ENCODE measurements around the gene LIMCH1.

The LIMCH1 gene

DNA sequence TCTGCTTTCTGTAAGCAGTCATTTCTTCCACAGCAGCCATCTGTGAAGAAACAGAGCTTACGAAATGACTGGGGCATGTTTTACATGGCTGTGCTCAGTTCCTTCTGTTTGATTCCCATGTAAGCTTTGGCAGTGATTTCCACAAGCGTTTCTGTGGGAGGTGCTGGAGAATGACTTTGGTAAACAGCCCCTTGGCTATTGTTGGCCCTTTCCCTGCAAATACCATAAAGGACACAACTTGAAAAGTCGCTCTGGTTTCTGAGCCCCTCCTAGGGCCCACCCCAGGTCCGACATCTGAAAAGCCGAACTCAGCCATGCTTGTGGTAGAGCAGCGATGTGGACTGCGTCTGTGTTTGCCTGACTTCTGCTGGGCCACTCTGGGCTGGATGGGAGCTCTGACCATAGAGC lies 3.7 kb downstream of the LIMCH1 start:
- Mint-ChIP-seq H3K4me1 (ENCODE audit: low read depth) (no peaks in the 10 kb centered on the region), H3K9me3 (ENCODE audit: low read depth) (no peaks in the 10 kb centered on the region), H3K36me3 (no peaks in the 10 kb centered on the region)

DNA sequence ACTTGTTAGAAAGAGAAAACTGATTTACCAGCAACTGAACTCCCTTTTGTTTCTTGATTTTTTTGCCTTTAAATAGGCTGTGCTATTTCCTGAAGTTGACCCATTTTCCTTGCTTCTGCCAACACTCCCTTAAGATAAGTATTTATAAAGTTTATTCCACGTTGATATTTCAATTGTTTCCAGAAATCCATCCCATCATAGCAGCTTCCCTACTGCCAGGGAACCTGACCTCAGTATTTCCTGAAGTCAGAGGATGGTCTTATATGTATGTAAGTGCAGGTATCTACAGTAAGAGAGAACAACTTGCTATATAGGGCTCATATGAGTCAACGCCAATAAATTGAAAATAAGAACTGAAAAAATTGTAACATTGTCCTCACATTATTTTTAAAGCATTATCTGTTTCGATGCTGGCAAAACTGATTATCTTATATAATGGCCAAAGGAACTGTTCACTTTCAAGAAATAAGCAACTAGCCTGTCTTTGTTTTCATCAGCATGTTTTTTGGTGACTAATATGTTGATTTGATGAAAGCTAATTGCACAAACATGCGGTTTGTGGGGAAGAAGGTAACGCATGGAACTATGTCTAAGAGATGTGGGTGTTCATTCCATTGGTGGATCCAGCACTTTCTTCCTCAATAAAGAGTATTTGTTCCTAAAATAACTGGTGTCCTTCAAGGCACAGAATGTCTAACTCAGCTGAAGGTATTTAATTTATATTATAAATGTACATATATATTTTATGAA lies 4.7 kb downstream of the LIMCH1 start:
- Mint-ChIP-seq H3K9me3 (ENCODE audit: low read depth) (no peaks in the 10 kb centered on the region), H3K36me3 (no peaks in the 10 kb centered on the region), H3K27ac (no peak overlapping the region), H3K4me3 (no peak overlapping the region), H3K4me1 (ENCODE audit: low read depth) (no peaks in the 10 kb centered on the region), H3K27me3 (no peaks in the 10 kb centered on the region)

More for the DNA sequence above, 3.7 kb downstream of the LIMCH1 start:
- Mint-ChIP-seq H3K27me3 (no peaks in the 10 kb centered on the region), H3K4me3 (no peak overlapping the region), H3K27ac (no peak overlapping the region)

DNA sequence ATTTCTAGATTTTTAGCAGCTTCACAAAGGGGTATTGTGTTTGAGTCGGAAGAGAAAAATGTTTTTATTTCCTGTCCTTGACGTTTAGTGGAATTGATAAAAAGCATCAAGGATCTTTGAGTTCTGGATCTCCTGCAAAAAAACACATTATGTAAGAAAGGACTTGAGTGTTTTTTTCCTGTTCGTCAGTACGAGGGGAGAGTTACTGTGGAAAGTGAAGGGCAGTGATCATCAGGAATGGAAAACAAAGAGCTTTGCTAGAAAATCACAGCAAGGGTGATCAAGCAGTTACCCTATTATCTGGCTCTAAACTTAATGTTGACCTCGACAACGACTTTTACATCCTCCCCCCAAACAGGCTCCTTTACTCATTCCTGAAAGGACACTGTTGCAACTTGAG lies 7.3 kb downstream of the LIMCH1 start:
- H3K4me1 Mint-ChIP-seq (ENCODE audit: low read depth), result no peaks in the 10 kb centered on the region
- H3K4me3 Mint-ChIP-seq, result no peak overlapping the region
- H3K27ac Mint-ChIP-seq, result no peak overlapping the region
- H3K9me3 Mint-ChIP-seq (ENCODE audit: low read depth), result no peaks in the 10 kb centered on the region
- H3K36me3 Mint-ChIP-seq, result no peaks in the 10 kb centered on the region
- H3K27me3 Mint-ChIP-seq, result no peaks in the 10 kb centered on the region

DNA sequence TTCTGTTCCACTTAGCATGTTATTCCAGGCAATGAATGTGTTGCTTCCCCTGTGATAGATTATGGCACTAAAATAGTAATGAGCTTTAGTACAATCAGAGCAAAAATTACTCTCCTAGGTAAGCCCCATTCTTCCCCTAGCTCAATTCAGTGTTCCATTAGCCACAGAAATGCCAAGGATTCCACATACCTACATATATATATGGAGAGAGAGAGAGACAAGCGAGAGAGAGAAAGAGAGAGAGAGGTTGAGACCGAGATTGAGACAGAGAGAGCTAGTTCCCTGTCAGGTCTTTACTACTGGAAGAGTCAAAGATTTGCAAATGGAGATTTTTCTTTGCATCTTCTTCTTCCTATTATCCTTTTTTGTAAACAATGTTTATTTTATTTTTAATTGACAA lies 8.7 kb downstream of the LIMCH1 start:
- Mint-ChIP-seq H3K27ac (no peak overlapping the region), H3K9me3 (ENCODE audit: low read depth) (no peaks in the 10 kb centered on the region), H3K36me3 (no peaks in the 10 kb centered on the region), H3K4me3 (no peak overlapping the region), H3K27me3 (no peaks in the 10 kb centered on the region), H3K4me1 (ENCODE audit: low read depth) (no peaks in the 10 kb centered on the region)

DNA sequence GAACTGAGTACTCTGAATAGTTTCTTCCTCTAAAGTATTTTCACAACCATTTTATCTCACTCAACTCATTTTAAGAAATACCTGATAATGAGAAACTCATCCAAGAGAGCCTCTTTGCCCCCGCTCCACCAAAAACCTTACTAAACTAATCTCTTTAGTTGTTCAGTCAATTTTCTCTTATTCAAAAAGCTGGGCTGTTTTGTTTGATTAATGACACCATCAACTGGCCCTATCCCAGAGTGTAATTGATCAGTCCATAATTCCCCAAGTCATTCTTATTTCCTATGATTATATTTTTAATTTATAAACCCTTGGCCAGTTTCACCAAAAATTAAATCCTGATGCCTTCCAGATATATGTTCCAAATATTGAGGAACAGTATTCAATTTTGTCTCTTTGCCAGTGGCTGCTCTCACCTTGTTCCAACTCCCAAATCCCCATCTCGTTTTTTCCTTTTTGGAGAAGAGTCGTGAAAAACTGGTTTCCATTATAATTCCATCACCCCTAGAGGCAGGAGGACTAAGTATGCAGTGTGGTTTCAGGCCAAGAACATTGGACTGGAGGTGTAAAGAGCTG lies 10.4 kb downstream of the LIMCH1 start:
- no peaks in the 10 kb centered on the region for H3K36me3 Mint-ChIP-seq
- H3K27me3 Mint-ChIP-seq, result peaks cover 2% of the 10 kb centered on the region
- no peaks in the 10 kb centered on the region for H3K9me3 Mint-ChIP-seq (ENCODE audit: low read depth)
- H3K4me1 Mint-ChIP-seq (ENCODE audit: low read depth), result no peaks in the 10 kb centered on the region
- H3K4me3 Mint-ChIP-seq, result no peak overlapping the region
- H3K27ac Mint-ChIP-seq, result no peak overlapping the region

DNA sequence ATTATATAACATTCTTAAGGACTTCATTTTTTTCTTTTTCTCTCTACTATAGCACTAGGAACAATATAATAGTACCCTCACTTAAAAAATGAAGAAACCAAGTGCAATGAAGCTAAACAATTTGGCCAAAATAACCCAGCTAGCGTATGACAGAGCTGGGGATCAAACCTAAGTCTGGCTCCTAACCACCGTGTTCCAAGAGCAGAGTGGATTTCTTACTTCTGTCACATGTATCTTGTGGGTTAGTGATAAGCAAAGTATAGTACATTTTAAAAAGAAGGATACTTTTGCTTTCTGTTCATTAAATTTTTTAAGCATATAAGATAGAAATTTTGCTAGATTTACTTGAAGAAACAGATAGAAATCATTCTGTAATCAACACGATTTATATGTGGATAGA lies 11.5 kb downstream of the LIMCH1 start:
- H3K4me1 Mint-ChIP-seq (ENCODE audit: low read depth), result no peaks in the 10 kb centered on the region
- no peak overlapping the region for H3K4me3 Mint-ChIP-seq
- no peaks in the 10 kb centered on the region for H3K9me3 Mint-ChIP-seq (ENCODE audit: low read depth)
- H3K36me3 Mint-ChIP-seq, result no peaks in the 10 kb centered on the region
- peaks cover 2% of the 10 kb centered on the region for H3K27me3 Mint-ChIP-seq
- no peak overlapping the region for H3K27ac Mint-ChIP-seq

DNA sequence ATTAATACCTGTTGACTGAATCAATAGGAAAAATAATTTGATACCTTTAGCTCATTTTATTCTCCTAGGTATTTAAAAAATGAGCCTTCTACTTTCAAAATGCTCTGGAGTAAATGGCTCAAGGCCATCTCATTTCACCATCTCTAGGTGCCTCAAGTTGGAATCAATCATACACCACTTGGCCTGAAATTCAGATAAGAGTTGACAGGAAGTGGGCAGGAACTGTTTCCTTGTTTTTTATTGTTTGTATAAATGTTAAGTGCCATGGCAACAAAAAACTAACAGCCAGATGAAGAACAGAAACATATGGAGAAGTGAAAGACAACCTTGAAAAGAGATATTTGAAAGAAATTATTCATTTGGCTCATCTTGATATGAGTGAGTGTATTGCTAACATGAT lies 12.4 kb downstream of the LIMCH1 start:
- H3K27ac Mint-ChIP-seq, result no peak overlapping the region

DNA sequence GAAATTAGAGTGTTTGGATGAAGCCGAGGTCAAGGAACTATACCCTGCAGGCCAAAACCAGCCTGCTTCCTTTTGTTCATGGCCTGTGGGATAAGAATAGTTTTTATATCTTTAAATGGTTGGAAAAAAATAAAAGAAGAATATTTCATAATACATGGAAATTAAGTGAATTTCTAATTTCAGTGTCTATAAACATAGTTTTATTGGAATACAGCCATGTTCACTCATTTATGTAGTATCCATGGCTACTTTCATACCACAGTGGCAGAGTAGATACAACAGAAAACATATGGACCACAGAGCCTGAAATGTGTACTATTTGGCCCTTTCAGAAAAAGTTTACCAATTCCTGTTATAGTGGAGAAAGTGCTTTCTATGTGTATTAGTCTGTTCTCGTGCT lies 13.6 kb downstream of the LIMCH1 start:
- H3K36me3 Mint-ChIP-seq, result no peaks in the 10 kb centered on the region
- no peak overlapping the region for H3K27ac Mint-ChIP-seq
- no peaks in the 10 kb centered on the region for H3K9me3 Mint-ChIP-seq (ENCODE audit: low read depth)
- H3K4me1 Mint-ChIP-seq (ENCODE audit: low read depth), result no peaks in the 10 kb centered on the region
- H3K4me3 Mint-ChIP-seq, result no peak overlapping the region
- H3K27me3 Mint-ChIP-seq, result peaks cover 2% of the 10 kb centered on the region

More for the DNA sequence above, 12.4 kb downstream of the LIMCH1 start:
- no peak overlapping the region for H3K4me3 Mint-ChIP-seq
- peaks cover 2% of the 10 kb centered on the region for H3K27me3 Mint-ChIP-seq
- no peaks in the 10 kb centered on the region for H3K36me3 Mint-ChIP-seq
- H3K9me3 Mint-ChIP-seq (ENCODE audit: low read depth), result no peaks in the 10 kb centered on the region
- no peaks in the 10 kb centered on the region for H3K4me1 Mint-ChIP-seq (ENCODE audit: low read depth)

DNA sequence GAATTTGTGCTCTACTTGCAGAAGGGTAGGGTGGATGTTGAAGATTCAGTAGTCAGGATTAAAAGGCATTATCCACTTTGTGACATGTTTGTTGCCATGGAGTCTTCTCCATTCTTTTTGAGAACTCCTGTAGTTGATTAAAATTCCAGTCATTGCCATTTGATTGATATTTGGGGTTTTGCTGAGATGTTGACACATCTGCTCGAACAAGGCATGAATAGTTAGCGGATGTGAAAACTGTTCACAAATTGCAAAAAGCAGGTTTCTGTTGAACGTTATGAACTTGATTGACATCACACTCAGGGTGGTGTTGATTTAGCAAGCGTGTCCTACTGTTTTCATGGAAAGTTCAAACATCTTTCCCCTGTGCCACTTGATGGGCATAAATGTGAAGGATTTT lies 16.9 kb downstream of the LIMCH1 start:
- Mint-ChIP-seq H3K36me3 (no peaks in the 10 kb centered on the region), H3K9me3 (ENCODE audit: low read depth) (no peaks in the 10 kb centered on the region), H3K4me3 (no peak overlapping the region), H3K27me3 (peaks cover 3% of the 10 kb centered on the region), H3K4me1 (ENCODE audit: low read depth) (no peaks in the 10 kb centered on the region), H3K27ac (no peak overlapping the region)

DNA sequence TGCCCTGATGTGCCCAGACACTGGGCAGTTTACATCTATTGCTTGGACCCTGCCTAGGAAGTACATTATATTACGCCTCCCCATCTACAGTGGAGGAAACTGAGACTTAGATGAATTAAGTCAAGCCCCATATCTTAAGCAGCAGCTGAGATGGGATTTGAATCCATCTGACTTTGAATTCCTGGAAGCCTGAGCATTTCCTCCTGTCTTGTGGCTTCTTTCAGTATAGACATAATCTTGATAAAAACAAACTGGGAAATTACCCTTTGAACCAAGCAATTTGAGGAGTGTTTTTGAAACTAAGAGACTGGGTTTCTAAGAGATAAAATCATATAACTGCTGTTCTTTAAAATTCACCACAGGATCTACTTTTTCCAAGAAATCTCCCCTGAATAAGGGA lies 18.6 kb downstream of the LIMCH1 start:
- H3K27ac Mint-ChIP-seq, result no peak overlapping the region
- H3K27me3 Mint-ChIP-seq, result peaks cover 6% of the 10 kb centered on the region
- H3K9me3 Mint-ChIP-seq (ENCODE audit: low read depth), result no peaks in the 10 kb centered on the region
- no peak overlapping the region for H3K4me3 Mint-ChIP-seq
- H3K36me3 Mint-ChIP-seq, result no peaks in the 10 kb centered on the region
- no peaks in the 10 kb centered on the region for H3K4me1 Mint-ChIP-seq (ENCODE audit: low read depth)

DNA sequence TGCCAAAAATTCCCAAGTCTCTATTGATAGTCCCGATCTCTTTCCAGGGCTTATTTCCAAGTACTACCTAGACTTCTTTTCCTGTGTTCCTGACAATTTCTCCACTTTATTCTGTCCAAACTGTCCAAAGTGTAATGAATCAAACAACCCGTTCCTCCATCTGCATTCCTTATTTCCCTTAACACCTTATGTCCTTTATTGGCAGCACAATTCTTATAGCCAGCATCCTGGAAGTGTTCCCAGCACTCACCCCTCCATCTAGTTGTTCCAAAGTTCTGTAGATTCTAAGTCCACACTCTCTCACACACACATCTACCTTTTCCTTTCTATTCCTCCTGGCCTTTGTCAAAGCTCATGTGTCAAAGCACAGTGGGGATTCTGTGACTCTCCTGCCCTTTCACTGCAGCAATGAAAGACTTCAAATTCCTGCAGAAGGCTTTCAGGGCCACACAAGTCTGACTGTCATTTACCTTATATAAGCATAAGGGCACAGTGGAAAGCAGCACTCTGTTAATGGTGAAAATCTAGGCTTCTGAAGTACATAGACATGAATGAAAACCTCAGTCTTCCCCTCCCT lies 22.1 kb downstream of the LIMCH1 start:
- no peaks in the 10 kb centered on the region for H3K36me3 Mint-ChIP-seq
- no peak overlapping the region for H3K4me3 Mint-ChIP-seq
- H3K4me1 Mint-ChIP-seq (ENCODE audit: low read depth), result no peaks in the 10 kb centered on the region
- H3K27ac Mint-ChIP-seq, result no peak overlapping the region
- H3K9me3 Mint-ChIP-seq (ENCODE audit: low read depth), result no peaks in the 10 kb centered on the region
- peaks cover 4% of the 10 kb centered on the region for H3K27me3 Mint-ChIP-seq

DNA sequence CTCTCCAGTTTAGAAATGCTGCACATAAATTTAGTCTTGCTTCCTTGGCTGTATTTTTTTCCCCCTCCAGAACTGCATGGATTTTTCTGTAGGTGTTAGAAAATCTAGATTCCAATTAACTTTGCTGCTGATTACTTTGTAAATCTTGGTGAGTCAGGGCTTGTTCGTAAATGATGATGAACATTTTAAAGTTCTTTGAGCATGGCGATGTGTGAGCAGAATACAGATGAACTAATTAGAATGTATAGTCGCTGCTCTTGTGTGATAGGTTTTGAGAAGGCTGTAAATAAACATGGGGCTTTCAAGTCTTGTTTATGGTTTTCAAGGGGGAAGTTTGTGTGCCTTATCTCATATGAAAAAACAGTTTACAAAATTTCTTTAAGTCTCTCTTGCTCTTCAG lies 23.3 kb downstream of the LIMCH1 start:
- Mint-ChIP-seq H3K9me3 (ENCODE audit: low read depth) (no peaks in the 10 kb centered on the region), H3K27ac (no peak overlapping the region)

DNA sequence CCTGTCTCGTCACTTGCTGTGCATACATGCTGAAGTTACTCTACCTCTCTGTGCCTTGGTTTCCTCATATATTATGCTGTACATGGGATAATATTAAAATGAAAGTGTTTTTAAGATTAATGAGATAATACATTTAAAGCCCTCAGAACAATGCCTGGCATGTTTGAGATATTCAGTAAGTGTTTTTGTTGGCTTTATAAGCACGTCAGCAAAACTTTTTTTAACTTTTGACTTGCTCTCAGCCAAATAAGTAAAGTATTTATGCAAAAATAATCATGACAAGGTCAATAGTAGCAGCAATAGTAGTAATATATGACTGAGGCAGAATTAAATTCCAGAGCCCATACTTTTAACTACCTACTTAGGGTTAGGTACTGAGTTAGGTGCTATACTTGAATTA lies 29.2 kb downstream of the LIMCH1 start:
- no peaks in the 10 kb centered on the region for H3K9me3 Mint-ChIP-seq (ENCODE audit: low read depth)
- H3K4me1 Mint-ChIP-seq (ENCODE audit: low read depth), result no peaks in the 10 kb centered on the region
- H3K27ac Mint-ChIP-seq, result no peak overlapping the region
- no peaks in the 10 kb centered on the region for H3K36me3 Mint-ChIP-seq
- no peak overlapping the region for H3K4me3 Mint-ChIP-seq
- no peaks in the 10 kb centered on the region for H3K27me3 Mint-ChIP-seq

More for the DNA sequence above, 23.3 kb downstream of the LIMCH1 start:
- no peaks in the 10 kb centered on the region for H3K36me3 Mint-ChIP-seq
- no peak overlapping the region for H3K4me3 Mint-ChIP-seq
- peaks cover 4% of the 10 kb centered on the region for H3K27me3 Mint-ChIP-seq
- H3K4me1 Mint-ChIP-seq (ENCODE audit: low read depth), result no peaks in the 10 kb centered on the region

DNA sequence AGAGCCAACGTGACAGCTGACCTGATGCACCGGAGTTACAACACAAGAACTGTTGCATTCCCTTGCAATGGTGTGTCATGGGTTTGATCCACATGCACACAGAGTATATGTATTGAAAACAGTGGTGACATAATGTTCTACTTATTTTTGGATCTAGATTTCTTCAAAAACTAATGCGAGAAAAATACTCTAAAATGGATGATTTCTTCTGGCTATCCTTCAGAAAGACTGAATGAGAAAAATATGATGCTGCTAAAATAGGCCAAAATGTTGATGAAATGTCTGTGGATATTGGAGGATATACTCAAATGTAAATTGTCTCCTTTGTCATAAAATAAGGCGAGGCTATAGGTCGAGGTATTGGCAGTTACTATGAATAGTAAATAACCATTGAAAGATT lies 30.4 kb downstream of the LIMCH1 start:
- H3K4me3 Mint-ChIP-seq, result no peak overlapping the region

DNA sequence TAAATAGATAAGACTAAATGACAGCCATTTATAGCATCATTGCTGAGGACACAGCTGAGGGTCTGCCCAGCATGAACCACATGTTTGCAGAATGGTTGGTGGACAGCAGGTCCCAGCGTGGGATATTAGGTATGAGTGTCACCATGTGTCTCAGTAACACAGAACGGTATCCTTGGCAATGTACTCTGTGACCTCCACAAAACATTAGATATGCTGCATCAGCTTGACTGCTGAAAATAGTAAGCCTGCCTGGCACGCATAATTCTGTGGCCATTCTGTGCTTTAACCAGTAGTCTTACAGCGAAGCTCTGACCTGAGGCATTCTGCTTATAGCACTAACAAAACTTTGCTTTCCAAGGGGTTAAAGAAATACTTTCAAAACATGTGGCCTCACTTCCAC lies 32.0 kb downstream of the LIMCH1 start:
- no peaks in the 10 kb centered on the region for H3K9me3 Mint-ChIP-seq (ENCODE audit: low read depth)
- no peaks in the 10 kb centered on the region for H3K27me3 Mint-ChIP-seq
- no peaks in the 10 kb centered on the region for H3K4me1 Mint-ChIP-seq (ENCODE audit: low read depth)
- H3K36me3 Mint-ChIP-seq, result no peaks in the 10 kb centered on the region
- no peak overlapping the region for H3K4me3 Mint-ChIP-seq
- no peak overlapping the region for H3K27ac Mint-ChIP-seq

More for the DNA sequence above, 30.4 kb downstream of the LIMCH1 start:
- Mint-ChIP-seq H3K9me3 (ENCODE audit: low read depth) (no peaks in the 10 kb centered on the region), H3K27ac (no peak overlapping the region), H3K4me1 (ENCODE audit: low read depth) (no peaks in the 10 kb centered on the region), H3K27me3 (no peaks in the 10 kb centered on the region), H3K36me3 (no peaks in the 10 kb centered on the region)

DNA sequence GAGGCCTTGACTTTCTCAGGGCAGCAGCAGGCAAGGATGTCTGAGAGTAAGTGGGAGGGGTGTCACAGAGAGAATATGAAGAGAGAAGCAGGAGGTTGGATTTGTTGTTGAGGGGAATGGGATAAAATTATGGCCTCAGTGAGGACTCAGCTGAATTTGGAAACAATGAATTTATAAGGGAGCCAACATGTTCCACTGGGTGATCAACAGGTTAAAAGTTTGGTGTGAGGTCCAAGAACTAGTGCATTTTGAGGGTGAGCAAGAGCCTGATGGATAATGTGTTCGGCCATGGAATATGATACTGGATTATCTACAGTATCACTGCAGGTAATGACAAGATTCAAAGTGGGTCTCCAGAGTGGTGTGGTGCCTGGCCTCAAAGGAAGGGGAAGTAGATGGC lies 33.5 kb downstream of the LIMCH1 start:
- no peak overlapping the region for H3K27ac Mint-ChIP-seq
- no peaks in the 10 kb centered on the region for H3K36me3 Mint-ChIP-seq
- no peak overlapping the region for H3K4me3 Mint-ChIP-seq
- H3K27me3 Mint-ChIP-seq, result no peaks in the 10 kb centered on the region
- H3K9me3 Mint-ChIP-seq (ENCODE audit: low read depth), result no peaks in the 10 kb centered on the region
- no peaks in the 10 kb centered on the region for H3K4me1 Mint-ChIP-seq (ENCODE audit: low read depth)

Measured in activated naive CD8-positive, alpha-beta T cell (primary cell).